HFFc6 (cell line): Measurements from ENCODE around the gene CSF3. TPM values are rescaled to one million over a fixed set of nuclear protein-coding genes. Genes with fewer than 3 reads are reported as not detected.
A peak's percentile ranks its signal among the peaks of the same experiment; 100 is the strongest.

Source experiments
- DNase-seq: peaks from one replicate; pipeline ENCODE4 v3.0.0-alpha.2; 2018
- H3K27ac Mint-ChIP-seq: 2 replicates; pipeline ENCODE4 v1.8.0; 2020; ENCODE audit warnings: mild to moderate bottlenecking, mixed read lengths
- H3K27me3 Mint-ChIP-seq: 2 replicates; pipeline ENCODE4 v1.8.0; 2021; ENCODE audit warnings: mild to moderate bottlenecking, moderate library complexity, mixed read lengths; ENCODE audit not compliant: insufficient read depth
- H3K36me3 Mint-ChIP-seq: 2 replicates; pipeline ENCODE4 v1.8.0; 2021; ENCODE audit warnings: low read depth, mixed read lengths
- H3K4me1 Mint-ChIP-seq: 2 replicates; pipeline ENCODE4 v1.8.0; 2020; ENCODE audit warnings: low read depth, mixed read lengths
- H3K4me3 Mint-ChIP-seq: 2 replicates; pipeline ENCODE4 v1.8.0; 2020; ENCODE audit warnings: mild to moderate bottlenecking, moderate library complexity, mixed read lengths
- H3K9me3 Mint-ChIP-seq: 2 replicates; pipeline ENCODE4 v1.8.0; 2020; ENCODE audit warnings: mild to moderate bottlenecking, mixed read lengths
- long read RNA-seq: library from polyadenylated mRNA; unstranded; transcript quantifications from one replicate; pipeline ENCODE4 v2.0.0, GENCODE V29; 2019
- total RNA-seq, 6 experiments: library from RNA; stranded (reverse); fragmentation: NEBNext Ultra II Directional; extraction: Animal tissue kit (Norgen Biotek cat#: 25700); gene quantifications; 2 replicates in 1 of 6; 3 replicates in 5 of 6; pipeline ENCODE4 v1.2.3, GENCODE V29; 2021
- TF ChIP-seq, protein P1 (sequence below): fragments of 200-600 bp; sonication (generic); IDR thresholded peaks from 2 replicates; pipeline ENCODE4 v1.5.0; 2021; ENCODE audit warnings: antibody characterized with exemption, mild to moderate bottlenecking

CSF3 gene, protein sequence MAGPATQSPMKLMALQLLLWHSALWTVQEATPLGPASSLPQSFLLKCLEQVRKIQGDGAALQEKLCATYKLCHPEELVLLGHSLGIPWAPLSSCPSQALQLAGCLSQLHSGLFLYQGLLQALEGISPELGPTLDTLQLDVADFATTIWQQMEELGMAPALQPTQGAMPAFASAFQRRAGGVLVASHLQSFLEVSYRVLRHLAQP
- under 1 TPM in 5 of 6 experiments, not detected in 1; 0.31 to 0.59 (median 0.48) TPM for total RNA-seq
- long read RNA-seq: 0 reads

DNA sequence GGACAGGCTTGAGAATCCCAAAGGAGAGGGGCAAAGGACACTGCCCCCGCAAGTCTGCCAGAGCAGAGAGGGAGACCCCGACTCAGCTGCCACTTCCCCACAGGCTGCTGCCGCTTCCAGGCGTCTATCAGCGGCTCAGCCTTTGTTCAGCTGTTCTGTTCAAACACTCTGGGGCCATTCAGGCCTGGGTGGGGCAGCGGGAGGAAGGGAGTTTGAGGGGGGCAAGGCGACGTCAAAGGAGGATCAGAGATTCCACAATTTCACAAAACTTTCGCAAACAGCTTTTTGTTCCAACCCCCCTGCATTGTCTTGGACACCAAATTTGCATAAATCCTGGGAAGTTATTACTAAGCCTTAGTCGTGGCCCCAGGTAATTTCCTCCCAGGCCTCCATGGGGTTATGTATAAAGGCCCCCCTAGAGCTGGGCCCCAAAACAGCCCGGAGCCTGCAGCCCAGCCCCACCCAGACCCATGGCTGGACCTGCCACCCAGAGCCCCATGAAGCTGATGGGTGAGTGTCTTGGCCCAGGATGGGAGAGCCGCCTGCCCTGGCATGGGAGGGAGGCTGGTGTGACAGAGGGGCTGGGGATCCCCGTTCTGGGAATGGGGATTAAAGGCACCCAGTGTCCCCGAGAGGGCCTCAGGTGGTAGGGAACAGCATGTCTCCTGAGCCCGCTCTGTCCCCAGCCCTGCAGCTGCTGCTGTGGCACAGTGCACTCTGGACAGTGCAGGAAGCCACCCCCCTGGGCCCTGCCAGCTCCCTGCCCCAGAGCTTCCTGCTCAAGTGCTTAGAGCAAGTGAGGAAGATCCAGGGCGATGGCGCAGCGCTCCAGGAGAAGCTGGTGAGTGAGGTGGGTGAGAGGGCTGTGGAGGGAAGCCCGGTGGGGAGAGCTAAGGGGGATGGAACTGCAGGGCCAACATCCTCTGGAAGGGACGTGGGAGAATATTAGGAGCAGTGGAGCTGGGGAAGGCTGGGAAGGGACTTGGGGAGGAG, at the start of gene CSF3:
Gene CSF3 (plus strand): TSS at position 436 of the 993 bp plus-strand sequence. CDS start 35 bp downstream, at position 471.
- H3K9me3 Mint-ChIP-seq: no peaks in the 10 kb centered on the region

DNA sequence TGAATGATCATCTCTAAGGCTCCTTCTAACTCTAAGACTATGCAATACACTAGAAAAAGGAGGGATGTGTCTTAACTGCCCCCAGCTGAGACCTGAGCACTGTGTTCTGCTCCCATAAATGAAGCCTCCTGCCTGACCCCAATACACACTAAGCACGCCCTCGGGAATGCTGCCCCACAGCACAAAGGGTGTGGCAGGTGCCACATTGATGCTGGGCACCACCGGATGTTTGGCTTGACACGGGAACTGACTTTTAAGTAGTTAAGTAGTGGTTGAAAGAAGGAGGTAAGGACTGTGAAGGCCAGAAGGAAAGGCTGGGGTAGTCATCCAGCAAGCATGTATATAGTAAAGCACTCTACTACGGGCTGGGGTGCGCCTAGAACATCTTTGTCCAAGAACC, 48.5 kb upstream of the CSF3 start:
- Mint-ChIP-seq H3K27ac (no peak overlapping the region), H3K4me3 (no peak overlapping the region), H3K4me1 (peaks cover 14% of the 10 kb centered on the region), H3K36me3 (no peaks in the 10 kb centered on the region), H3K9me3 (no peaks in the 10 kb centered on the region), H3K27me3 (peaks cover 12% of the 10 kb centered on the region)
- DNase-seq: no peak
- TF ChIP-seq, protein P1, sequence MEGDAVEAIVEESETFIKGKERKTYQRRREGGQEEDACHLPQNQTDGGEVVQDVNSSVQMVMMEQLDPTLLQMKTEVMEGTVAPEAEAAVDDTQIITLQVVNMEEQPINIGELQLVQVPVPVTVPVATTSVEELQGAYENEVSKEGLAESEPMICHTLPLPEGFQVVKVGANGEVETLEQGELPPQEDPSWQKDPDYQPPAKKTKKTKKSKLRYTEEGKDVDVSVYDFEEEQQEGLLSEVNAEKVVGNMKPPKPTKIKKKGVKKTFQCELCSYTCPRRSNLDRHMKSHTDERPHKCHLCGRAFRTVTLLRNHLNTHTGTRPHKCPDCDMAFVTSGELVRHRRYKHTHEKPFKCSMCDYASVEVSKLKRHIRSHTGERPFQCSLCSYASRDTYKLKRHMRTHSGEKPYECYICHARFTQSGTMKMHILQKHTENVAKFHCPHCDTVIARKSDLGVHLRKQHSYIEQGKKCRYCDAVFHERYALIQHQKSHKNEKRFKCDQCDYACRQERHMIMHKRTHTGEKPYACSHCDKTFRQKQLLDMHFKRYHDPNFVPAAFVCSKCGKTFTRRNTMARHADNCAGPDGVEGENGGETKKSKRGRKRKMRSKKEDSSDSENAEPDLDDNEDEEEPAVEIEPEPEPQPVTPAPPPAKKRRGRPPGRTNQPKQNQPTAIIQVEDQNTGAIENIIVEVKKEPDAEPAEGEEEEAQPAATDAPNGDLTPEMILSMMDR: no peak

More for the DNA sequence above, at the start of gene CSF3:
- Mint-ChIP-seq H3K4me3 (peak within 1 kb of the TSS; percentile 15; the same call in 1 of the 2 replicates), H3K27me3 (peaks cover 2% of the 10 kb centered on the region), H3K4me1 (peaks cover 65% of the 10 kb centered on the region), H3K27ac (peak within 1 kb of the TSS; percentile 66), H3K36me3 (no peaks in the 10 kb centered on the region)
- DNase-seq: no peak
- TF ChIP-seq, protein P1: no peak

DNA sequence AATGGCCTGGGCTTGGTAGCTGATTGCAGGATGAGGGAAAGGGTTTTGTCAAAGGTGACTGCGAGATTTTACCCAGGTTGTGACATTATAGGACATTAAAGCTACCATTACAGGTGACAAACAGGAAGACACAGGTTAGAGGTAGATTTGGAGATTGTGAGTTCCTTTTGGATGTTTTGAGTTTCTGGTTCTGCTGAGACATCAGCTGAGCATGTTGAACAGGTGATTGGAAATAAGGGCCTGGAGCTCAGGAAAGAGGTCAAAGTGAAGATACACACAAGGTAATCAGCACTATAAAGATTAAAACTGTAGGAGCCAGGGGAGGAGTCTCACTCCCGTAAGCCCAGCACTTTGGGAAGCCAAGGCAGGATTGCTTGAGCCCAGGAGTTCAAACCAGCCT, 46.5 kb upstream of the CSF3 start:
- H3K9me3 Mint-ChIP-seq: no peaks in the 10 kb centered on the region
- H3K4me1 Mint-ChIP-seq: peaks cover 24% of the 10 kb centered on the region
- peaks cover 8% of the 10 kb centered on the region for H3K27me3 Mint-ChIP-seq
- no peak for DNase-seq
- TF ChIP-seq, protein P1: no peak
- H3K4me3 Mint-ChIP-seq: no peak overlapping the region
- H3K36me3 Mint-ChIP-seq: no peaks in the 10 kb centered on the region
- no peak overlapping the region for H3K27ac Mint-ChIP-seq

DNA sequence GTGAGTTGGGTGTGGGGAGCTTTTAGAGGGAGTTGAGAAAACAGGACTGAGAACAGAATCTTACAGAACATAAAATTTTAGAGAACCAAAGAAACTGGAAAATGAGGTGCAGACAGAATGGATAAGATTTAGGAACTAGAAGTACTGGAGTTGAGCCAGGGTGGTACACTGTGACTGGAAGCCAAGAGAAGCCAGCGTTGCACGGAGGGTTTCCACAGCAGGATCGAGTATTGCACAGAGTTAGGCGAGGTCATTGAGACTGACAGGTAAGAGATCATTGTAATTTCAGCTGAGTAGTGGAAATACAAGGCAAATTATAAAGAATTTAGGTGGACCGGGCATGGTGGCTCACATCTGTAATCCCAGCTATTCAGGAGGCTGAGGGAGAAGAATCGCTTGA, 45.9 kb upstream of the CSF3 start:
- no peaks in the 10 kb centered on the region for H3K9me3 Mint-ChIP-seq
- peaks cover 26% of the 10 kb centered on the region for H3K4me1 Mint-ChIP-seq
- H3K4me3 Mint-ChIP-seq: no peak overlapping the region
- no peak for DNase-seq
- no peaks in the 10 kb centered on the region for H3K36me3 Mint-ChIP-seq
- H3K27ac Mint-ChIP-seq: no peak overlapping the region
- TF ChIP-seq, protein P1: no peak
- peaks cover 8% of the 10 kb centered on the region for H3K27me3 Mint-ChIP-seq

DNA sequence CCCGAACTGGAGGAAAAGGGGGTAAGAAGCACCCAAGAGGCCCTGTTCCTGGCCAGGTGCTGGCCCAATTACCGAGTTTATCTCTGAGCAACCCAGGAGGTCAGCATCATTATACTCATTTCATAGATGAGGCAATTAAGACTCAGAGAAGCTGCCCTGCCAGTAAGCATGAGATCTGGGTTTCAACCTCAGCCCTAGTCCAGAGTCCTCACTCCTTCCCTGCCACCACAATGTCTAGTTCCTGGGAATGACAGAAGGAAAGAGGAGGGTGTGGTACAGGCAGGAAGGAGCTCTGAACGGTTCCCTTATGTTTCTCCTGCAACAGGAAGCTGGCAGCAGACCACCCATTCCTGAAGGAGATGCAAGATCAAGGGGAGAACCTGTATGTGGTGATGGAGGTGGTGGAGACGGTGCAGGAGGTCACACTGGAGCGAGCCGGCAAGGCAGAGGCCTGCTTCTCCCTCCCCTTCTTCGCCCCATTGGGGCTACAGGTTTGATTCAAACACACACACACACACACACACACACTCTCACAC, 45.0 kb upstream of the CSF3 start:
- Mint-ChIP-seq H3K4me1 (peaks cover 28% of the 10 kb centered on the region), H3K27ac (no peak overlapping the region), H3K36me3 (no peaks in the 10 kb centered on the region), H3K9me3 (no peaks in the 10 kb centered on the region), H3K4me3 (no peak overlapping the region), H3K27me3 (peaks cover 8% of the 10 kb centered on the region)
- no peak for DNase-seq
- TF ChIP-seq, protein P1: no peak
